Measurements from ENCODE around the gene MAT2A.
A peak's percentile ranks its signal among the peaks of the same experiment; 100 is the strongest.

Gene MAT2A

DNA sequence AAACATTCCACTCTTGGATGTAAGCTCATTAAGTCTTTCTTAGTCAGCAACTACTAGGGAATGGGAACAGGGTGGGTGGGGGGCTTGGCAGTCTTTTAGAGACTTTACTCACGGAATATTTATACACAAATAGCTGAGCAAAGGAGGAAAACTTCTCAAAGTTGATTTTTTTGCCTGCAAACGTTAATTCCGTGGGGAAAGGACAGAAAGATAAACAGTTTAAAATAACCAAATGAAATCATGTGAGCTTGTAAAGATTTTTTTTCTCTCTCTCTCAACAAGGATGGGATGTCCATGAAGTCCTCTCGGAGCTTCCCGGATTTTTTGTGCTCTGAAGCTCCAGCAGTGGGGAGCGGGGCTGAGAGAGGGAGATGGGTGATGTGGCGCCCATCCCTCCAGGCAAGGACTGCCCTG, 32.2 kb upstream of the MAT2A start:
- ATAC-seq, result no peak
- TF ChIP-seq RARB (CRISPR knock-in tag; IDR thresholded peaks at IDR 0.05) (no peak), ISL1 (CRISPR knock-in tag; IDR thresholded peaks at IDR 0.05) (no peak), SNAI2 (CRISPR knock-in tag; IDR thresholded peaks at IDR 0.05) (no peak), CSDC2 (CRISPR knock-in tag; IDR thresholded peaks at IDR 0.05) (no peak)

DNA sequence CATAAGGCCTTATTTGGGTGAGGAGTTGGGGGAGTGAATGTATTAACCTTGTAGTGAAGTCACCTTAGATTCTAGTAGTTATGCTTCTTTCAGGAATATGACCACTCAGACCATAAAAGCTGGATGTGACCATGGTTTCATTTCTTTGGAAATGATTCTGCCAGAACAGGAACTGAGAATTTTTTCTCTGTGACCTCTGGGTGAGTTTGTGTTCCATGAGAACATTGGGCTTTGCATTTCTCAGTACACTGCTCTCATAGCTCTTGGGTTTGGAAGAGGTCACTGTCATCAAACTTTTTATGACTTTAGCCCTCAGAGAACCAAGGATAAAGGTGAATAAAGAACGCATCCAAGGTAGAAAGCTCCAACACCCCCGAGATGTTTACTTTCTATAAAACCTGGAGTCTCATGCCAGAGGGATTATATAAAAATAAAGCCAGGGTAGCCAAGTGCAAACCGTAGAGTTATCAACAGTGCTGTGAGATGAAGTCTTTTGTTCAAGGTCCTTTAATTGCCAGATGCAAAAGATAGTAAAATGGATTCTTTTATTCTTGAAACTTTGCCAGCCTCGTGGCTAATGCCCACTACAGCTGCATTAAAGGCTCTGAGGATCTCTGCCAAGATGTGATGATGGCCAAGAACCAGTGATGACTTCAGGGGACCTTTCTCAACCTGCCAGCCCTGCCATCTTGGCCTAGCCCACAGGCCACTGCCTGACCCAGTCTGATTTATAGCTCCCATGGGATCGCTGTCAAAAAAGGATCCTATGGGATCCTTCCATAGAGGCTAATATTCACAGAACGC, 27.8 kb upstream of the MAT2A start:
- TF ChIP-seq OSR1 (CRISPR knock-in tag; IDR thresholded peaks at IDR 0.05), result no peak
- no peak for TF ChIP-seq RARB (CRISPR knock-in tag; IDR thresholded peaks at IDR 0.05)
- TF ChIP-seq SNAI2 (CRISPR knock-in tag; IDR thresholded peaks at IDR 0.05), result no peak
- no peak for TF ChIP-seq POU6F1 (CRISPR knock-in tag; IDR thresholded peaks at IDR 0.05; ENCODE audit: borderline replicate concordance, low read depth)
- no peak for TF ChIP-seq CREB5 (CRISPR knock-in tag; IDR thresholded peaks at IDR 0.05; ENCODE audit: low read depth)
- TF ChIP-seq ISL1 (CRISPR knock-in tag; IDR thresholded peaks at IDR 0.05), result no peak
- TF ChIP-seq ARNTL (CRISPR knock-in tag; IDR thresholded peaks at IDR 0.05; ENCODE audit: borderline replicate concordance, low read depth), result no peak
- no peak for TF ChIP-seq TSHZ2 (CRISPR knock-in tag; IDR thresholded peaks at IDR 0.05)
- TF ChIP-seq ZNF565 (CRISPR knock-in tag; conservative IDR thresholded peaks at IDR 0.05; ENCODE audit: low read depth), result no peak
- TF ChIP-seq ZC3H10 (CRISPR knock-in tag; IDR thresholded peaks at IDR 0.05), result no peak
- no peak for TF ChIP-seq ZFP30 (CRISPR knock-in tag; IDR thresholded peaks at IDR 0.05)
- TF ChIP-seq ESRRG (CRISPR knock-in tag; IDR thresholded peaks at IDR 0.05), result no peak
- peak; percentile 32; the same call in 1 of the 3 replicates for ATAC-seq

- no peak for TF ChIP-seq CSDC2 (CRISPR knock-in tag; IDR thresholded peaks at IDR 0.05)
- no peak for TF ChIP-seq ISL1 (CRISPR knock-in tag; IDR thresholded peaks at IDR 0.05)
- no peak for TF ChIP-seq ZFP30 (CRISPR knock-in tag; IDR thresholded peaks at IDR 0.05)
- no peak for TF ChIP-seq CREB5 (CRISPR knock-in tag; IDR thresholded peaks at IDR 0.05; ENCODE audit: low read depth)
- TF ChIP-seq ZNF70 (CRISPR knock-in tag; IDR thresholded peaks at IDR 0.05), result no peak
- no peak for TF ChIP-seq TCF4 (CRISPR knock-in tag; IDR thresholded peaks at IDR 0.05; ENCODE audit: borderline replicate concordance)
- no peak for TF ChIP-seq BACH2 (CRISPR knock-in tag; IDR thresholded peaks at IDR 0.05; ENCODE audit: borderline replicate concordance)
- no peak for TF ChIP-seq ZNF565 (CRISPR knock-in tag; conservative IDR thresholded peaks at IDR 0.05; ENCODE audit: low read depth)
- TF ChIP-seq ARNTL (CRISPR knock-in tag; IDR thresholded peaks at IDR 0.05; ENCODE audit: borderline replicate concordance, low read depth), result no peak
- TF ChIP-seq TOX (CRISPR knock-in tag; IDR thresholded peaks at IDR 0.05; ENCODE audit: borderline replicate concordance), result no peak
- TF ChIP-seq POU6F1 (CRISPR knock-in tag; IDR thresholded peaks at IDR 0.05; ENCODE audit: borderline replicate concordance, low read depth), result no peak
- no peak for TF ChIP-seq GLIS3 (CRISPR knock-in tag; IDR thresholded peaks at IDR 0.05)
- TF ChIP-seq SNAI2 (CRISPR knock-in tag; IDR thresholded peaks at IDR 0.05), result no peak
- no peak for TF ChIP-seq PATZ1 (CRISPR knock-in tag; IDR thresholded peaks at IDR 0.05; ENCODE audit: borderline replicate concordance)
- no peak for ATAC-seq
Measured at GRCh38 chr2:85514323-85514722, 24.6 kb upstream of the MAT2A start.

Data from SK-N-SH treated with all-trans-retinoic acid at 6 μM for 48 hours (cell line).